ENCODE measurements around the gene MARCKSL1. TPM values are rescaled to one million over a fixed set of nuclear protein-coding genes. Genes with fewer than 3 reads are reported as not detected.

Gene MARCKSL1
- total RNA-seq, 2 experiments from 2014 or later: 23.4 to 23.6 TPM

DNA sequence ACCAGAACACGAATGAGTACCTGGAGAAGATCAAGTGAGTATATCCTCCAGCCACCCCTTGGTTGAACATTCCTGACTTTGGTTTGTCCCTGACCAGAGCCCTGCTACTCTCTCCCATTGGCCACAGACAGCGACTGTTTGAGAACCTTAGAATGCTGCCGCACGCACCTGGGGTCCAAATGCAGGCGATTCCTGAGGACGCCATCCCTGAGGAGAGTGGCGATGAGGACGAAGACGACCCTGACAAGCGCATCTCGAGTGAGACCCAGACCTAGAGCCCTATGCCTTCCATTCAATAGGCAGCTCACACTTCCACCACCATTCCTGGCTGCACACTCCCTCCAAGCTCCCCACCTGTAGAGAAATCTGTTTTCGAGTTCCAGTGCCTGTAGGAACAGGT, 4.5 kb downstream of the MARCKSL1 start:
- Histone ChIP-seq H3K4me3 (ENCODE audit: low read length) (no peak overlapping the region), H3K4me1 (ENCODE audit: insufficient read depth, low read length) (peaks cover 23% of the 10 kb centered on the region), H3K27ac (ENCODE audit: low read depth in 1 of 2, low read length in 2 of 2) (no peak overlapping the region), H3K9me3 (ENCODE audit: control insufficient read depth in 1 of 2, insufficient read depth in 1 of 2, low read length in 2 of 2) (no peaks in the 10 kb centered on the region), H3K27me3 (ENCODE audit: control insufficient read depth in 1 of 2, insufficient read depth in 2 of 2, low read length in 2 of 2) (no peaks in the 10 kb centered on the region), H3K36me3 (ENCODE audit: insufficient read depth, low read length) (peaks cover 71% of the 10 kb centered on the region)
- peaks cover 81% of the 10 kb centered on the region for H3K36me3 Mint-ChIP-seq (ENCODE audit: low read depth)
- H3K27me3 Mint-ChIP-seq: no peaks in the 10 kb centered on the region
- intact Hi-C loops (cut with DNase I, micrococcal nuclease): loop anchor here in 1 of 2 experiments (1.0 to 5.0 kb wide), 2 partner anchors 69 to 75 kb away; no protein-coding TSS in a partner anchor
- DNase-seq (no peak), ATAC-seq (ENCODE audit: poor library complexity) (no peak)
- H3K4me3 Mint-ChIP-seq: peak overlapping the region; percentile 51
- CTCF ChIA-PET: interaction anchor here (0.7 to 1.1 kb wide), 2 partner anchors 69 to 91 kb away, joined by 3 read pairs; no protein-coding TSS in a partner anchor
- H3K4me1 Mint-ChIP-seq (ENCODE audit: low read depth): peaks cover 32% of the 10 kb centered on the region
- POLR2A ChIA-PET: interaction anchor here (0.6 to 2.0 kb wide), 3 partner anchors 10 to 40 kb away, joined by 3 to 6 read pairs (median 4); no protein-coding TSS in a partner anchor
- TF ChIP-seq, protein P1, sequence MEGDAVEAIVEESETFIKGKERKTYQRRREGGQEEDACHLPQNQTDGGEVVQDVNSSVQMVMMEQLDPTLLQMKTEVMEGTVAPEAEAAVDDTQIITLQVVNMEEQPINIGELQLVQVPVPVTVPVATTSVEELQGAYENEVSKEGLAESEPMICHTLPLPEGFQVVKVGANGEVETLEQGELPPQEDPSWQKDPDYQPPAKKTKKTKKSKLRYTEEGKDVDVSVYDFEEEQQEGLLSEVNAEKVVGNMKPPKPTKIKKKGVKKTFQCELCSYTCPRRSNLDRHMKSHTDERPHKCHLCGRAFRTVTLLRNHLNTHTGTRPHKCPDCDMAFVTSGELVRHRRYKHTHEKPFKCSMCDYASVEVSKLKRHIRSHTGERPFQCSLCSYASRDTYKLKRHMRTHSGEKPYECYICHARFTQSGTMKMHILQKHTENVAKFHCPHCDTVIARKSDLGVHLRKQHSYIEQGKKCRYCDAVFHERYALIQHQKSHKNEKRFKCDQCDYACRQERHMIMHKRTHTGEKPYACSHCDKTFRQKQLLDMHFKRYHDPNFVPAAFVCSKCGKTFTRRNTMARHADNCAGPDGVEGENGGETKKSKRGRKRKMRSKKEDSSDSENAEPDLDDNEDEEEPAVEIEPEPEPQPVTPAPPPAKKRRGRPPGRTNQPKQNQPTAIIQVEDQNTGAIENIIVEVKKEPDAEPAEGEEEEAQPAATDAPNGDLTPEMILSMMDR (IDR thresholded peaks at IDR 0.05): no peak
- no peaks in the 10 kb centered on the region for H3K9me3 Mint-ChIP-seq
- H3K27ac Mint-ChIP-seq: peak overlapping the region; percentile 59

DNA sequence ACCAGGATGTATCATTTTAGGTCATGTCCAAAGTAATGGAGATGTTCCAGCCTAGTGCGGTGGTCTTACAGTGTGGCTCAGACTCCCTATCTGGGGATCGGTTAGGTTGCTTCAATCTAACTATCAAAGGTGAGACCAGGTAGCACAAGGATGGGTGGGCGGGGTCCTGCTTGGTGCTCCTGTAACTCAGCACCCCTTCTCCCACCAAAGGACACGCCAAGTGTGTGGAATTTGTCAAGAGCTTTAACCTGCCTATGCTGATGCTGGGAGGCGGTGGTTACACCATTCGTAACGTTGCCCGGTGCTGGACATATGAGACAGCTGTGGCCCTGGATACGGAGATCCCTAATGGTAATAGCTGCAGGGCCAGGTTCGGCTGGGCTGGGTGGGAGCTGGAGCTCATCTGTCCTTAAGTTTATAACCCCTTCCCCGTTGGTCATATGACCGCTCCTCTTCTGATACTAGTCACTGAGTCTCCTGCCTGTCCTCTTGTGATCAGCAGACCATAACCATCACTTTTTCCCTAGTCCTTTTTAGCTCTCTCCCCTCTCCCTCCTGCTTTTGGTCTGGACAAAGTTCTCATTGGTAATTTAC, 5.4 kb downstream of the MARCKSL1 start:
- Mint-ChIP-seq H3K27me3 (no peaks in the 10 kb centered on the region), H3K4me1 (ENCODE audit: low read depth) (peaks cover 32% of the 10 kb centered on the region), H3K9me3 (no peaks in the 10 kb centered on the region), H3K36me3 (ENCODE audit: low read depth) (peaks cover 86% of the 10 kb centered on the region), H3K4me3 (no peak overlapping the region), H3K27ac (peak overlapping the region; percentile 59)
- intact Hi-C loops (cut with DNase I, micrococcal nuclease): loop anchor here in 1 of 2 experiments (1.0 to 5.0 kb wide), 2 partner anchors 68 to 76 kb away; no protein-coding TSS in a partner anchor
- ATAC-seq (ENCODE audit: poor library complexity) (no peak), DNase-seq (no peak)
- Histone ChIP-seq H3K4me1 (ENCODE audit: insufficient read depth, low read length) (peaks cover 18% of the 10 kb centered on the region), H3K27ac (ENCODE audit: low read depth in 1 of 2, low read length in 2 of 2) (no peak overlapping the region), H3K27me3 (ENCODE audit: control insufficient read depth in 1 of 2, insufficient read depth in 2 of 2, low read length in 2 of 2) (no peaks in the 10 kb centered on the region), H3K36me3 (ENCODE audit: insufficient read depth, low read length) (peaks cover 79% of the 10 kb centered on the region), H3K4me3 (ENCODE audit: low read length) (no peak overlapping the region), H3K9me3 (ENCODE audit: control insufficient read depth in 1 of 2, insufficient read depth in 1 of 2, low read length in 2 of 2) (no peaks in the 10 kb centered on the region)
- TF ChIP-seq, protein P1 (IDR thresholded peaks at IDR 0.05): no peak
- POLR2A ChIA-PET: interaction anchor here (1.4 kb wide), 1 partner anchor 9 kb away, joined by 4 read pairs; no protein-coding TSS in a partner anchor
- CTCF ChIA-PET: interaction anchor here (0.7 to 1.1 kb wide), 2 partner anchors 70 to 90 kb away, joined by 3 read pairs; no protein-coding TSS in a partner anchor

DNA sequence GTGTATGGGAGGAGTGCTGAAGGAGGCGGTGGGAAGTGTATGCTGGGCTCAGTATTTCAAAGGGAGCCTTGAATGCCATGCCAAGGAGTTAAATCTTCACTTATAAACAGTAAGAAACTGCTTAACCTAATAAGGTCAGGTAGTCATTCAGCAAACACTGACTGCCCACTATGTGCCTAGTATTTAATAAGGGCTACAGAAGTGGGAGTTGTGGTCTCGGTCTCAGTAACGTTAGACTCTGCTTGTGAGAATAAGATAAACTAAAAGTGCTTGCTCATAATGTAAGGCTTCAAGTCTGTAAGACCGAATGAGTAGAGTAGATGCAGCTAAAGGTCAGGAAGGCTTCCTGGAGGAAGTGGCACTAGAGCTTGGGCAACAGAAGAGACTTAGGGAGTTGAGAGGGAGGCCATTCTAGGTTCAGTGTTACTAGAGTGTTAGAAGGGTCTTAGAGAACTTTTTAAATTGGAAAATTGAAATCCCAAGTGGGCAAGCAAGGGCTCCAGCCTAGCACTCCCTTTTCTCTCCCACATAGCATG, 6.0 kb downstream of the MARCKSL1 start:
- CTCF ChIA-PET: no interaction called here

More for the DNA sequence above, 6.0 kb downstream of the MARCKSL1 start:
- Histone ChIP-seq H3K4me1 (ENCODE audit: insufficient read depth, low read length) (peaks cover 17% of the 10 kb centered on the region), H3K27ac (ENCODE audit: low read depth in 1 of 2, low read length in 2 of 2) (no peak overlapping the region), H3K27me3 (ENCODE audit: control insufficient read depth in 1 of 2, insufficient read depth in 2 of 2, low read length in 2 of 2) (no peaks in the 10 kb centered on the region), H3K4me3 (ENCODE audit: low read length) (no peak overlapping the region), H3K9me3 (ENCODE audit: control insufficient read depth in 1 of 2, insufficient read depth in 1 of 2, low read length in 2 of 2) (no peaks in the 10 kb centered on the region), H3K36me3 (ENCODE audit: insufficient read depth, low read length) (peaks cover 85% of the 10 kb centered on the region)
- no peak for ATAC-seq (ENCODE audit: poor library complexity)
- Mint-ChIP-seq H3K36me3 (ENCODE audit: low read depth) (peaks cover 92% of the 10 kb centered on the region), H3K4me3 (peak overlapping the region; percentile 16), H3K4me1 (ENCODE audit: low read depth) (peaks cover 35% of the 10 kb centered on the region), H3K27ac (no peak overlapping the region), H3K9me3 (no peaks in the 10 kb centered on the region), H3K27me3 (no peaks in the 10 kb centered on the region)
- DNase-seq: no peak
- TF ChIP-seq, protein P1 (IDR thresholded peaks at IDR 0.05): no peak
- POLR2A ChIA-PET: interaction anchor here (1.4 kb wide), 1 partner anchor 8 kb away, joined by 4 read pairs; no protein-coding TSS in a partner anchor
- intact Hi-C loops (cut with DNase I, micrococcal nuclease): loop anchor here in 1 of 2 experiments (5.0 kb wide), 1 partner anchor 68 kb away; no protein-coding TSS in a partner anchor

Data from CD4-positive, alpha-beta T cell (primary cell).